ENCODE measurements around the gene MIEN1. TPM values are rescaled to one million over a fixed set of nuclear protein-coding genes. Genes with fewer than 3 reads are reported as not detected.
"Not testable (repeated sequence)": the region's sequence is repeated elsewhere in the genome, so short reads cannot be mapped to it uniquely, and the experiment has no call there.

Gene MIEN1
- total and polyA plus RNA-seq, 5 experiments from 2014 or later: 28.9 to 81.6 (median 75.6) TPM

DNA sequence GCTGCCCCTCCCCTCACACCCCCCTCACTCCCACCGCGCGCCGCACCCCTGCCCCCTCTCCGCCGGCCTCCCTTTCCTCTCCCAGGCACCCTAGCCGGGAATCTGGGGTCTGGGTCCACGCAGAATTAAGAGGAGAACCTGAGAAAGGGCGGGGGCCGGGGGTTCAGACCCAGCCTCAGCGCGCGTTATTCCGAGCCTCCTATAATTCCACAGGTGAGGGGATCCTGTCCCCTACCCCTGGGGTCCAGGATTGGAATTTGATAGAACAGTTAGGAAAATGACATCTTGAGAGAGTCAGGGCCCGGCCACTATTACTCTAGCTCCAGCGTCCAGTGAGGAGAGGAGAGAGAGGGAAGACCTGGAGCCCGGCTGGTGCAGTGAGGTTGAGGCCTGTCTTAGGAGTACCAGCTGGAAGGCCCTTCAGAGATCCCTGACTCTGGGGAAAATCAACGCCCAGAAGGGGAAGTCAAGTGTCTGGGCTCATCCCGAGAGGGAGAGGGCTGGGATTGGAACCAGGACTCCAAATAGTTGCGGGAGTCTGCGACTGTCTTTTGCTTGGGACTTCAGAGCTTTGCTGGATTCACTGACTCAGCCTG, 24.7 kb upstream of the MIEN1 start:
- Mint-ChIP-seq H3K27me3 (no peaks in the 10 kb centered on the region), H3K36me3 (peaks cover 0 to 3% (median 0%) of the 10 kb centered on the region in 3 donors), H3K9me3 (no peaks in the 10 kb centered on the region), H3K4me3 (peak overlapping the region; percentile 68 to 91 (median 82)), H3K27ac (peak overlapping the region; percentile 83 to 99 (median 96)), H3K4me1 (peaks cover 28 to 68% (median 62%) of the 10 kb centered on the region in 4 donors)
- POLR2A ChIA-PET: interaction anchor here (0.7 to 6.2 kb wide), 35 partner anchors 10 to 344 kb away, joined by 3 to 87 read pairs (median 8); partner anchors contain the start of genes CDK12, IKZF3, LRRC3C and MED1
- DNase-seq (no peak), ATAC-seq (no peak)

DNA sequence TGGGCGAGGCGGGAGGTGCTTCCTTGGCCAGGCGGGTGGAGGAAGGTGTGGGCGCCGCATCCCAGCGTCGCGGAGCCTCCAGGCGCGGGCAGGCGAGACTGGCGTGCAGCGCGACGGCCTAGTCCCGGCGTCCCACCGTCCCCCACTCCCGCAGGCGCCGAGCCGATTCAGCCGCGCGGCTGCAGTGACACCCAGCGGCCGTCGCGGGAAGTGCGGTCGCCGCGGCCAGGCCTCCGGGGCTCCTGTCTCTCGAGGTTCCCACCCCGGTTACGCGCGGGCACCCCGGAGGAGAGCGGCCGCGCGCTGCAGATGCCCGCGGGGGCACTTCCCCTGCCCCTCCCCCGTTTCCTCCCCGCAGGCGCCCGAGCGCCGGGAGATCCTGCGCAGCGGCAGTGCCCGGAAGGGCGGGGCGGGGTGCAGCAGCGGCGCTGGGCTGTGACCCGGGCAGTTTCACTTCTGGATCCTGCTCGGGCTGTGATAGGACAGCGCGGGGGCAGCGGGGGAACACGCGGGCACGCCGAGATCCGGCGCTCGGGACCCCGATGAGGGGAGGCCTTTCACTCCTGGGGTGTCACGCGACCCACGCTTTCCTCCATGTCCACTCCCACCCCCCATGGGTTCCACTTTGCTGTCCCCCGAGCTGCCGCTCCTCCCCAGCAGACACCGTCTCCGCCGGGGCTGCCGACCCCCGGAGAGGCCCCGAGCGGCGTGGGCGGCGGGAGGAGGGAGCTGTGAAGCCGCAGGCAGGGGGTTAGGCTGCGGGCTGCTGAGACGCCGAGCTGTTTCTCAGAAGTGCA, 24.0 kb upstream of the MIEN1 start:
- DNase-seq (peak; percentile 94 to 99 (median 98)), ATAC-seq (peak; percentile 73 to 83)
- Mint-ChIP-seq H3K27ac (peak overlapping the region; percentile 19 to 99 (median 96)), H3K4me3 (peak overlapping the region; percentile 68 to 91 (median 82)), H3K9me3 (no peaks in the 10 kb centered on the region), H3K4me1 (peaks cover 27 to 61% (median 56%) of the 10 kb centered on the region in 4 donors), H3K36me3 (peaks cover 0 to 3% (median 0%) of the 10 kb centered on the region in 3 donors), H3K27me3 (no peaks in the 10 kb centered on the region)
- POLR2A ChIA-PET: interaction anchor here (0.7 to 6.2 kb wide), 39 partner anchors 11 to 345 kb away, joined by 3 to 87 read pairs (median 6); partner anchors contain the start of genes CDK12, IKZF3, LRRC3C and MED1

- DNase-seq: peak in 5 of 10 donors; percentile 69 to 87 (median 74)
- POLR2A ChIA-PET: interaction anchor here (0.7 to 6.2 kb wide), 26 partner anchors 10 to 227 kb away, joined by 3 to 87 read pairs (median 8); partner anchors contain the start of genes IKZF3, LRRC3C, MIEN1 and ORMDL3
- Mint-ChIP-seq H3K27ac (peak overlapping the region; percentile 83 to 96 (median 94)), H3K27me3 (no peaks in the 10 kb centered on the region), H3K4me1 (peaks cover 27 to 54% (median 49%) of the 10 kb centered on the region in 4 donors), H3K4me3 (peak overlapping the region; percentile 68 to 87 (median 78)), H3K36me3 (no peaks in the 10 kb centered on the region), H3K9me3 (no peaks in the 10 kb centered on the region)
- peak; percentile 28 to 43 for ATAC-seq
Measured at GRCh38 chr17:39753514-39754160, 23.3 kb upstream of the MIEN1 start.

DNA sequence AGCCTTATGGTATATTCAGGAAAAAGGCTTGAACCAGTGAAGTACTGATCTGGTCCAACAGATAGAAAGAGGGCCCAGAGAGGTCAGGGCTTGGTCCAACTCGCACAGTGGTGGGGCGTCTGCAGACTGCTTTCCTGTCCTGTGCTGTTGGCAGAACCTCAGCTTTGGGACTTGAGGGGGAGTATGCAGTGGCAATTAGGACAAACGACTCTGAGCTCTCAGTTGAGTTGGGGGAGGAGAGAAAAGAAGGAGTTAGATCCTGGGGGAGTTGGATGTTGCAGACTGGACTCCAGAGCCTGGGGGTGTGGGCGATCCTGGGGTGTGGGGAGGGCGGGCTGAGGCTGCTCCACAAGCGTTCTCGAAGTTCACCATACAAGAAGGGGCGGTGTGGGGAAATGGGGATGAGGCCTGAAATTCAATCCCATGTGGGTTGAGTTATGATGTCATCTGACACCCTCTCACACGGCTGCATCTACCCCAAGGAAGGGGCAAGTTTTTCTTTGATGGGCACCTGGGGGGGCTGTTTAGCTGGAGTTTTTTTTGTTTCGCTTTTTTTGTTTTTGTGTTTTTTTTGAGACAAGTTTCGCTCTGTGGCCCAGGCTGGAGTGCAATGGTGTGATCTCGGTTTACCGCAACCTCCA, 22.0 kb upstream of the MIEN1 start:
- POLR2A ChIA-PET: interaction anchor here (0.7 to 6.2 kb wide), 12 partner anchors 9 to 174 kb away, joined by 3 to 87 read pairs (median 22); partner anchors contain the start of genes IKZF3, LRRC3C, MIEN1 and ORMDL3
- no peak for DNase-seq
- Mint-ChIP-seq H3K27ac (peak overlapping the region; percentile 61 to 96 (median 88)), H3K27me3 (no peaks in the 10 kb centered on the region), H3K4me3 (peak overlapping the region in 8 of 10 donors; percentile 66 to 82 (median 75)), H3K9me3 (no peaks in the 10 kb centered on the region), H3K4me1 (peaks cover 20 to 41% (median 36%) of the 10 kb centered on the region in 4 donors), H3K36me3 (no peaks in the 10 kb centered on the region)
- ATAC-seq: no peak

- Mint-ChIP-seq H3K36me3 (no peaks in the 10 kb centered on the region), H3K4me3 (peak overlapping the region in 1 of 10 donors; percentile 79), H3K9me3 (no peaks in the 10 kb centered on the region), H3K27me3 (no peaks in the 10 kb centered on the region), H3K27ac (peak overlapping the region in 4 of 10 donors; percentile 29 to 93 (median 86)), H3K4me1 (peaks cover 18 to 34% (median 29%) of the 10 kb centered on the region in 4 donors)
- no peak for DNase-seq
- POLR2A ChIA-PET: interaction anchor here (1.4 to 6.2 kb wide), 5 partner anchors 8 to 131 kb away, joined by 4 to 87 read pairs (median 46); partner anchors contain the start of genes IKZF3 and MIEN1
- ATAC-seq: no peak
Measured at GRCh38 chr17:39751637-39752036, 21.3 kb upstream of the MIEN1 start.

- no peak for ATAC-seq
- Mint-ChIP-seq H3K27me3 (no peaks in the 10 kb centered on the region), H3K36me3 (no peaks in the 10 kb centered on the region), H3K9me3 (no peaks in the 10 kb centered on the region), H3K4me1 (peaks cover 12 to 29% (median 23%) of the 10 kb centered on the region in 4 donors), H3K4me3 (no peak overlapping the region), H3K27ac (peak overlapping the region in 3 of 10 donors; percentile 35 to 79 (median 53))
- POLR2A ChIA-PET: interaction anchor here (6.2 kb wide), 1 partner anchor 111 kb away, joined by 87 read pairs; the partner anchor contains the start of gene IKZF3
- no peak for DNase-seq
Measured at GRCh38 chr17:39751016-39751543, 20.7 kb upstream of the MIEN1 start.

- peaks cover 7 to 22% (median 16%) of the 10 kb centered on the region in 4 donors for H3K4me1 Mint-ChIP-seq
- no peak overlapping the region for H3K4me3 Mint-ChIP-seq
- no peaks in the 10 kb centered on the region for H3K36me3 Mint-ChIP-seq
- no peaks in the 10 kb centered on the region for H3K27me3 Mint-ChIP-seq
- POLR2A ChIA-PET: interaction anchor here (0.6 kb wide), 1 partner anchor 16 kb away, joined by 5 read pairs; no protein-coding TSS in a partner anchor
- H3K27ac Mint-ChIP-seq: no peak overlapping the region
- H3K9me3 Mint-ChIP-seq: no peaks in the 10 kb centered on the region
- ATAC-seq (no peak), DNase-seq (no peak)
Measured at GRCh38 chr17:39750131-39751015, 20.0 kb upstream of the MIEN1 start.

GRCh38 chr17:39748444-39749034, 18.2 kb upstream of the MIEN1 start:
- H3K27ac Mint-ChIP-seq, H3K4me3 Mint-ChIP-seq, H3K36me3 Mint-ChIP-seq, H3K27me3 Mint-ChIP-seq, H3K9me3 Mint-ChIP-seq, ATAC-seq, DNase-seq: not testable (repeated sequence)
- H3K4me1 Mint-ChIP-seq: peaks cover 5 to 16% (median 10%) of the 10 kb centered on the region in 4 donors
- POLR2A ChIA-PET: interaction anchor here (0.6 kb wide), 1 partner anchor 14 kb away, joined by 5 read pairs; no protein-coding TSS in a partner anchor

DNA sequence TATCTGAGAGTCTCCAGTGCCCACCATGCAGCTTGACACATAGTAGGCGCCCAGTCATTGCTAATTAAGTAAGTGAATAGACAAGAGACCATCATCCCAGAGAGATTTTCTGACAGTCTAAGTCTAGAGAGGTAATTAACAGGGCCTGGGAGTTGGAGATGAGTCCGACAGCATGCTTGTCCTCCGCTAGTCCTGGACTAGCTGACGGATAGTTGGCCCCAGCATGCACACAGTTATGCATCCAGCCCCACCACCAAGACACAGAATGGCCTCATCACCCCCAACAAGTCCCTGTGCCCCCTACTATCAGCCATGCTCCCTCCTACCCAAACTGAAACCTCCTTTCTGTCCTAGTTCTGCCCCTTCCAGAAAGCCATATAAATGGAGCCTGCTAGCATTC, 17.4 kb upstream of the MIEN1 start:
- peaks cover 0 to 8% (median 3%) of the 10 kb centered on the region in 4 donors for H3K4me1 Mint-ChIP-seq
- H3K36me3 Mint-ChIP-seq: no peaks in the 10 kb centered on the region
- DNase-seq (no peak), ATAC-seq (no peak)
- peak overlapping the region in 1 of 10 donors; percentile 60 for H3K27ac Mint-ChIP-seq
- H3K9me3 Mint-ChIP-seq: no peaks in the 10 kb centered on the region
- no peak overlapping the region for H3K4me3 Mint-ChIP-seq
- peaks cover 0 to 2% (median 0%) of the 10 kb centered on the region in 5 donors for H3K27me3 Mint-ChIP-seq
- POLR2A ChIA-PET: interaction anchor here (0.6 kb wide), 1 partner anchor 13 kb away, joined by 5 read pairs; no protein-coding TSS in a partner anchor

DNA sequence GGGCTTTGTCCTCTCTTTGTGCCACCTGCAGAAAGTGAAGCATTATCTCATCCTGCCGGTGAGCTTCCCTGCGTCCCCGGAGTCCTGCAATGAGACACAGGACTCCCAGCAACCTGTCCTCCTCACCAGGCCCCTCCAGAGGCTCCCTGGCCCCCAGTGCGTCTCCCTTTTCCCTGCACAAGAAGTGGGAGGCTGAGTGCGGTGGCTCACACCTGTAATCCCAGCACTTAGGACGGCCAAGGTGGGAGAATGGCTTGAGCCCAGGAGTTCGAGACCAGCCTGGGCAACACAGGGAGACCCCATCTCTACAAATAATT, 15.8 kb upstream of the MIEN1 start:
- Mint-ChIP-seq H3K36me3 (no peaks in the 10 kb centered on the region), H3K4me3 (no peak overlapping the region), H3K27ac (peak overlapping the region in 2 of 10 donors; percentile 8 to 52), H3K27me3 (peaks cover 0 to 2% (median 0%) of the 10 kb centered on the region in 5 donors), H3K4me1 (no peaks in the 10 kb centered on the region), H3K9me3 (no peaks in the 10 kb centered on the region)
- ATAC-seq: no peak
- DNase-seq: no peak
- POLR2A ChIA-PET: interaction anchor here (0.5 kb wide), 1 partner anchor 32 kb away, joined by 3 read pairs; no protein-coding TSS in a partner anchor
